H1 (cell line): Measurements from ENCODE around the gene HDAC9. TPM values are rescaled to one million over a fixed set of nuclear protein-coding genes. Genes with fewer than 3 reads are reported as not detected.

Experiments used
- CTCF ChIA-PET: fragments of 300-600 bp; sonication (Branson Sonifier 250); formaldehyde crosslinking; loops from one replicate; lab custom pipeline; 2021; ENCODE audit not compliant: partially characterized antibody; lab: Charles Lee
- POLR2A ChIA-PET: fragments of 300-600 bp; sonication (Branson Sonifier 250); formaldehyde crosslinking; loops from one replicate; lab custom pipeline; 2021; ENCODE audit warnings: inconsistent platforms; ENCODE audit not compliant: partially characterized antibody; lab: Charles Lee
- DNase-seq, 2 experiments: peaks; one replicate each; pipeline versions ENCODE4 v3.0.0 to v3.0.0-alpha.2; 2010 to 2022; ENCODE audit warnings: low spot score in 2 of 2, low read depth in 1 of 2, mixed read lengths in 1 of 2
- FAIRE-seq: peaks from 2 replicates; lab custom pipeline; 2011; peaks lifted over from hg19 to GRCh38; lab: Jason Lieb, UNC
- H2AFZ ChIP-seq: 2 replicates; pipeline ENCODE4 v1.8.1; 2012; ENCODE audit warnings: low read length, inconsistent platforms
- H2AK5ac ChIP-seq: 2 replicates; pipeline ENCODE4 v1.6.1; 2013; ENCODE audit warnings: low read depth, low read length
- H2BK120ac ChIP-seq: replicated peaks from 2 replicates; pipeline ENCODE3; 2013; ENCODE audit warnings: low read depth, low read length, inconsistent platforms
- H2BK12ac ChIP-seq: 2 replicates; pipeline ENCODE4 v1.6.1; 2013; ENCODE audit warnings: low read depth, low read length
- H2BK15ac ChIP-seq: 2 replicates; pipeline ENCODE4 v1.6.1; 2013; ENCODE audit warnings: low read length
- H2BK20ac ChIP-seq: 2 replicates; pipeline ENCODE4 v1.6.1; 2013; ENCODE audit warnings: low read length
- H2BK5ac ChIP-seq: 2 replicates; pipeline ENCODE4 v1.6.1; 2013; ENCODE audit warnings: low read depth, low read length
- H3K14ac ChIP-seq: 2 replicates; pipeline ENCODE4 v1.6.1; 2013; ENCODE audit warnings: inconsistent platforms; ENCODE audit not compliant: insufficient read length
- H3K18ac ChIP-seq: 2 replicates; pipeline ENCODE4 v1.6.1; 2013; ENCODE audit warnings: low read length; ENCODE audit errors: extremely low read depth
- H3K23ac ChIP-seq: 2 replicates; pipeline ENCODE4 v1.6.1; 2013; ENCODE audit warnings: inconsistent platforms; ENCODE audit not compliant: insufficient read length
- H3K23me2 ChIP-seq: 2 replicates; pipeline ENCODE4 v1.6.1; 2013; ENCODE audit warnings: low read depth, low read length
- H3K27ac ChIP-seq: 2 replicates; pipeline ENCODE4 v1.6.1; 2011; ENCODE audit warnings: low read depth, low read length, inconsistent platforms
- H3K27me3 ChIP-seq, 4 experiments: replicated peaks in 1 of 4; 1 replicate in 1 of 4; 2 replicates in 3 of 4; pipeline versions ENCODE4 v1.6.1 to v1.8.1; 2011 to 2013; ENCODE audit warnings: low read length in 3 of 4, mild to moderate bottlenecking in 3 of 4, inconsistent platforms in 2 of 4, mixed read lengths in 2 of 4, moderate library complexity in 1 of 4; ENCODE audit not compliant: control insufficient read depth in 3 of 4, insufficient read depth in 3 of 4; ENCODE audit errors: extremely low read depth in 1 of 4
- H3K36me3 ChIP-seq, 4 experiments: 2 replicates each; pipeline versions ENCODE4 v1.6.1 to v1.8.1; 2011 to 2013; ENCODE audit warnings: mild to moderate bottlenecking in 4 of 4, low read length in 3 of 4, moderate library complexity in 2 of 4, control low read depth in 1 of 4, inconsistent platforms in 1 of 4; ENCODE audit not compliant: insufficient read depth in 4 of 4, control insufficient read depth in 2 of 4
- H3K4ac ChIP-seq: replicated peaks from 2 replicates; pipeline ENCODE3; 2013; ENCODE audit warnings: low read length, low read depth, mixed read lengths, inconsistent platforms; ENCODE audit not compliant: insufficient read length
- H3K4me1 ChIP-seq, 4 experiments: replicated peaks in 1 of 4; 1 replicate in 1 of 4; 2 replicates in 3 of 4; pipeline versions ENCODE4 v1.6.1 to v1.8.1; 2011 to 2013; ENCODE audit warnings: low read length in 3 of 4, inconsistent platforms in 2 of 4, mixed read lengths in 1 of 4; ENCODE audit not compliant: insufficient read depth in 4 of 4, control insufficient read depth in 3 of 4
- H3K4me2 ChIP-seq, 2 experiments: 2 replicates each; pipeline versions ENCODE4 v1.6.1 to v1.8.1; 2011 to 2013; ENCODE audit warnings: low read depth in 2 of 2, low read length in 2 of 2, control low read depth in 1 of 2, inconsistent platforms in 1 of 2, mild to moderate bottlenecking in 1 of 2; ENCODE audit not compliant: insufficient read depth in 1 of 2
- H3K4me3 ChIP-seq, 4 experiments: fragments of 200-600, 300-600 bp in 1 of 4; sonication (generic), shearing (Covaris generic), sonication (Bioruptor Twin) in 1 of 4; 2 replicates each; pipeline versions ENCODE4 v1.5.1 to v1.8.1; 2011 to 2016; ENCODE audit warnings: low read length in 4 of 4, low read depth in 3 of 4, control low read depth in 2 of 4, inconsistent platforms in 2 of 4, mild to moderate bottlenecking in 2 of 4, mixed read lengths in 1 of 4, moderate library complexity in 1 of 4; ENCODE audit not compliant: insufficient read depth in 2 of 4; ENCODE audit errors: extremely low read depth in 1 of 4
- H3K56ac ChIP-seq: replicated peaks from 2 replicates; pipeline ENCODE3; 2013; ENCODE audit warnings: low read depth, mild to moderate bottlenecking, mixed read lengths, low read length, inconsistent platforms; ENCODE audit not compliant: insufficient read length
- H3K79me1 ChIP-seq: 2 replicates; pipeline ENCODE4 v1.6.1; 2013; ENCODE audit warnings: low read depth, low read length, control low read depth
- H3K79me2 ChIP-seq, 2 experiments: 2 replicates each; pipeline versions ENCODE4 v1.6.1 to v1.8.1; 2012 to 2013; ENCODE audit warnings: low read length in 2 of 2, mild to moderate bottlenecking in 2 of 2, inconsistent platforms in 1 of 2; ENCODE audit not compliant: insufficient read depth in 2 of 2, control insufficient read depth in 1 of 2
- H3K9ac ChIP-seq, 4 experiments: replicated peaks in 1 of 4; 1 replicate in 1 of 4; 2 replicates in 3 of 4; pipeline versions ENCODE4 v1.6.1 to v1.8.1; 2011 to 2013; ENCODE audit warnings: low read depth in 3 of 4, low read length in 3 of 4, control low read depth in 2 of 4, mild to moderate bottlenecking in 2 of 4, moderate library complexity in 2 of 4, inconsistent platforms in 1 of 4; ENCODE audit errors: extremely low read depth in 1 of 4
- H3K9me3 ChIP-seq, 2 experiments: 2 replicates each; pipeline versions ENCODE4 v1.6.1 to v1.8.1; 2012 to 2013; ENCODE audit warnings: mild to moderate bottlenecking in 2 of 2, moderate library complexity in 2 of 2, control low read depth in 1 of 2, inconsistent platforms in 1 of 2, low read depth in 1 of 2, low read length in 1 of 2, mixed read lengths in 1 of 2; ENCODE audit not compliant: insufficient read depth in 2 of 2
- H4K20me1 ChIP-seq, 2 experiments: replicated peaks in 1 of 2; 2 replicates each; pipeline versions ENCODE3 to v1.8.1; 2011 to 2013; ENCODE audit warnings: inconsistent platforms in 2 of 2, low read length in 2 of 2, mild to moderate bottlenecking in 1 of 2; ENCODE audit not compliant: insufficient read depth in 2 of 2, control insufficient read depth in 1 of 2
- H4K5ac ChIP-seq: 2 replicates; pipeline ENCODE4 v1.6.1; 2013; ENCODE audit warnings: low read length, low read depth, mixed read lengths, inconsistent platforms; ENCODE audit not compliant: insufficient read length
- H4K8ac ChIP-seq: 2 replicates; pipeline ENCODE4 v1.8.0; 2013; ENCODE audit warnings: mild to moderate bottlenecking, moderate library complexity, low read length, inconsistent platforms; ENCODE audit not compliant: insufficient read depth; ENCODE audit errors: extremely low read depth
- H4K91ac ChIP-seq: replicated peaks from 2 replicates; pipeline ENCODE3; 2013; ENCODE audit warnings: low read length, mixed read lengths, inconsistent platforms; ENCODE audit not compliant: insufficient read length
- BCL11A ChIP-seq, 2 experiments: IDR thresholded peaks; one replicate each; pipeline ENCODE4 v1.6.1; 2011; ENCODE audit warnings: low read depth in 2 of 2, low read length in 2 of 2, mild to moderate bottlenecking in 2 of 2
- CREB1 ChIP-seq: IDR thresholded peaks from 2 replicates; pipeline ENCODE4 v1.6.1; 2012; ENCODE audit warnings: inconsistent platforms
- CTBP2 ChIP-seq: IDR thresholded peaks from 2 replicates; pipeline ENCODE4 v1.7.0; 2011; ENCODE audit warnings: borderline replicate concordance, mild to moderate bottlenecking, moderate library complexity, mixed read lengths, low read length; ENCODE audit not compliant: insufficient read depth, insufficient read length
- EGR1 ChIP-seq: IDR thresholded peaks from 2 replicates; pipeline ENCODE4 v1.6.1; 2011; ENCODE audit warnings: low read depth, low read length, borderline replicate concordance
- EZH2 ChIP-seq: fragments of 200-600 bp; sonication (generic); IDR thresholded peaks from 2 replicates; pipeline ENCODE4 v1.7.1; 2012; ENCODE audit warnings: low read depth, mild to moderate bottlenecking, moderate library complexity, low read length, inconsistent platforms; ENCODE audit not compliant: severe bottlenecking
- GABPA ChIP-seq: IDR thresholded peaks from 2 replicates; pipeline ENCODE4 v1.6.1; 2011; ENCODE audit warnings: mild to moderate bottlenecking, low read length, moderate library complexity, borderline replicate concordance; ENCODE audit not compliant: insufficient read depth
- HDAC2 ChIP-seq, 2 experiments: fragments of 300-600 bp in 1 of 2; sonication (generic) in 1 of 2; IDR thresholded peaks; 2 replicates each; pipeline ENCODE4 v1.6.1; 2011 to 2012; ENCODE audit warnings: low read depth in 2 of 2, low read length in 2 of 2, mild to moderate bottlenecking in 2 of 2, moderate library complexity in 2 of 2, borderline replicate concordance in 1 of 2, inconsistent platforms in 1 of 2
- NANOG ChIP-seq: IDR thresholded peaks from 2 replicates; pipeline ENCODE4 v1.6.1; 2011; ENCODE audit warnings: low read length, low read depth, mild to moderate bottlenecking, inconsistent platforms; ENCODE audit not compliant: insufficient read depth, poor library complexity, severe bottlenecking
- RAD21 ChIP-seq, 2 experiments: IDR thresholded peaks in 1 of 2; conservative IDR thresholded peaks in 1 of 2; 2 replicates each; pipeline ENCODE4 v1.6.1; 2011; ENCODE audit warnings: low read depth in 2 of 2, low read length in 2 of 2, improper control_type of control experiment in 1 of 2, inconsistent platforms in 1 of 2, mild to moderate bottlenecking in 1 of 2, moderate library complexity in 1 of 2
- USF2 ChIP-seq: IDR thresholded peaks from 2 replicates; pipeline ENCODE4 v1.6.1; 2011; ENCODE audit warnings: low read length, improper control_type of control experiment
- WGBS, 2 experiments: shearing (Covaris generic) in 1 of 2; methylation state at CpG; one replicate each; pipeline versions ENCODE4 v1.1.6 to v1.1.7; 2013 to 2015; ENCODE audit warnings: low lambda C conversion rate in 2 of 2, mixed read lengths in 2 of 2, inconsistent platforms in 1 of 2, low coverage in 1 of 2, missing lambda C conversion rate in 1 of 2; ENCODE audit not compliant: insufficient replicate concordance in 2 of 2, insufficient coverage in 1 of 2, insufficient read length in 1 of 2; ENCODE audit errors: extremely low coverage in 1 of 2, missing lambda C conversion rate in 1 of 2; 5-methylcytosine and 5-hydroxymethylcytosine counted together
- polyA plus RNA-seq, 7 experiments: library from polyadenylated mRNA; depleted of rRNA in 3 of 7; stranded (reverse) in 5 of 7; unstranded in 2 of 7; fragments of >200 nt in 5 of 7; fragments of 200-250 nt in 2 of 7; gene quantifications; 1 replicate in 5 of 7; 2 replicates in 1 of 7; 4 replicates in 1 of 7; pipeline versions ENCODE4 v1.2.1 to v1.2.3, GENCODE V29; 2011 to 2013; ENCODE audit warnings: missing spikeins in 2 of 7, mixed read lengths in 2 of 7
- total RNA-seq: library from RNA; stranded (reverse); fragmentation: NEBNext Ultra II Directional; extraction: Animal tissue kit (Norgen Biotek cat#: 25700); gene quantifications from 2 replicates; pipeline ENCODE4 v1.2.1, GENCODE V29; 2021

The HDAC9 gene
- total and polyA plus RNA-seq, 2 of the 8 experiments (the other 6 are each of a cell fraction or from before 2014, with no cell fraction given): 9.5 to 13.1 TPM

- Histone ChIP-seq H4K5ac (no peak overlapping the region), H3K9ac (no peak overlapping the region), H3K23ac (no peak overlapping the region), H3K4me3 (no peak overlapping the region), H4K8ac (no peak overlapping the region), H4K20me1 (no peaks in the 10 kb centered on the region), H3K36me3 (no peaks in the 10 kb centered on the region), H3K18ac (no peak overlapping the region), H2BK120ac (no peak overlapping the region), H2BK5ac (no peak overlapping the region), H3K56ac (no peak overlapping the region), H3K23me2 (no peaks in the 10 kb centered on the region), H4K91ac (no peak overlapping the region), H3K4me2 (no peak overlapping the region)
- ChIA-PET POLR2A (no interaction called here), CTCF (interaction anchor here (0.9 to 6.9 kb wide), 2 partner anchors 8 to 151 kb away, joined by 3 to 58 read pairs; partner anchors contain the start of gene HDAC9)
- FAIRE-seq (no peak), DNase-seq (no peak)
- TF ChIP-seq NANOG (no peak), EGR1 (no peak), EZH2 (no peak), RAD21 (IDR thresholded peaks at IDR 0.05 in 1 of 2, conservative IDR thresholded peaks at IDR 0.05 in 1 of 2; ENCODE audit: low read depth in 2 of 2, low read length in 2 of 2) (no peak), HDAC2 (IDR thresholded peaks at IDR 0.05; ENCODE audit: borderline replicate concordance in 1 of 2, low read depth in 2 of 2, low read length in 2 of 2) (no peak), GABPA (no peak), CTBP2 (no peak), BCL11A (IDR thresholded peaks at IDR 0.05; ENCODE audit: low read depth in 2 of 2, low read length in 2 of 2) (no peak), CREB1 (no peak), USF2 (no peak)
- TF ChIP-seq, all 59 proteins: peak for 0
- no peak overlapping the region for H2BK15ac ChIP-seq
- peaks cover 0 to 3% (median 0%) of the 10 kb centered on the region in 4 experiments; a peak in 2 of 7 replicates for H3K4me1 ChIP-seq
- H3K9me3 ChIP-seq: no peaks in the 10 kb centered on the region
- H2AFZ ChIP-seq: no peak overlapping the region
- H3K4ac ChIP-seq: no peak overlapping the region
- peaks cover 0 to 15% of the 10 kb centered on the region in 2 experiments; a peak in 2 of 4 replicates for H3K79me2 ChIP-seq
- H3K27ac ChIP-seq: no peak overlapping the region
- H3K27me3 ChIP-seq: no peaks in the 10 kb centered on the region
- no peak overlapping the region for H3K14ac ChIP-seq
- H2AK5ac ChIP-seq: no peak overlapping the region; the same call in 1 of the 2 replicates
- H2BK20ac ChIP-seq: no peak overlapping the region
- WGBS, 2 experiments: 82% methylated on average over 4 of the region's 4 CpGs; no CpG with 5 or more reads in 1 of the 2 experiments
- no peak overlapping the region for H2BK12ac ChIP-seq
- no peaks in the 10 kb centered on the region for H3K79me1 ChIP-seq
These were observed 7.7 kb downstream of the HDAC9 start for GRCh38 chr7:18503126-18503866.
